Measurements from ENCODE around the gene DIMT1. TPM values are rescaled to one million over a fixed set of nuclear protein-coding genes. Genes with fewer than 3 reads are reported as not detected.

Gene DIMT1
- total RNA-seq, 2 experiments from 2014 or later = 59.6 to 62.5 TPM

DNA sequence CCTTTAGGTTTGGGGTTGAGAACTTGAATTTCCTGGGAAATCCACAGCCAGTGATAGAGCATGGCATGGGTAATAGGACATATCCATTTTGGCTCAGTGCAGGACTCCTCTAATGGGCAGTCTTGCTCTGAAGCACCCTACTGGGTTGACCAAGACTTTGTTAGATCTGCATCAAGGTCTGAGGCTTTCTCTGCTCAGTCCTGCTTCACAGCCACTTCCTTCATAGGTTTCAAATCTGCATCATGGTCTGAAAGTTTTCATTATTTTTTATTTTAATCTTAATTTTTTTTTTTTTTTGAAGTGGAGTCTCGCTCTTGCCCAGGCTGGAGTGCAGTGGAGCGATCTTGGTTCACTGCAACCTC is 61.2 kb downstream of the DIMT1 start:
- Mint-ChIP-seq H3K36me3 (peaks cover 37% of the 10 kb centered on the region), H3K27ac (peak overlapping the region; percentile 85), H3K4me3 (no peak overlapping the region), H3K9me3 (peaks cover 2% of the 10 kb centered on the region), H3K4me1 (peaks cover 51% of the 10 kb centered on the region), H3K27me3 (no peaks in the 10 kb centered on the region)
- no peak for DNase-seq

DNA sequence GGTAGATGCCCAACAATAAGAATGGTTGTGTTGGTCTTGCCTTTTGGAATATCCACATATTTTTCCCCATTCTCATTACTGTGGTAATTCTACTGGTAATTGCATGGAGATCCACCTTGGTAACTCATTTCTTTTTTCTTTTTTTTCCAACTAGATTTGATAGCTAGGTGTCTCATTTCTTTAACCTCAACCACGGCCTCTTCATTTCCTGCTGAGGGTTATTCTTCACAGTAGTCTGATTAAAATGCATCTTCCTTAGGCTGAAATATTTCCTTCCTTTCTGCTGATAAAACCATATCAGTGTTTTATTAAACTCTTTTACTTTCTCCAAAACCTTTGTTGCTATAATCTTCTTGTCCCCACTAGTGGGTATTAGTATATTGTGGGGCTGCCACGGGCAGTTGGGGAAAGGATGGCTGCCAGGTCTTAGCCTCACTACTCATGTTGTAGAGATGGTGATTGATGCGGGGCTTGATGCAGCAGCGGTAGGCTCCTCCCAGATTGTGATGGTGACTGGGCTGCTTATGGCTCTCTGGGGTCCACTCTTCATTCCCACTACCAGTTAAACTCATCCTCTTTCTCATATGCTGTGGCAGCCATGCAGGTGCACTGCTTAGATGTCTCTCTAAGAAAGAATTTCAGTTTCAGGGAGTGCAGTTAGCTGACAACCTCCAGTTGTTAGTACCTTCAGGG is 61.8 kb downstream of the DIMT1 start:
- H3K4me3 Mint-ChIP-seq = peak overlapping the region; percentile 68
- no peaks in the 10 kb centered on the region for H3K27me3 Mint-ChIP-seq
- peaks cover 52% of the 10 kb centered on the region for H3K4me1 Mint-ChIP-seq
- DNase-seq = no peak
- H3K36me3 Mint-ChIP-seq = peaks cover 37% of the 10 kb centered on the region
- H3K27ac Mint-ChIP-seq = peak overlapping the region; percentile 85
- H3K9me3 Mint-ChIP-seq = peaks cover 2% of the 10 kb centered on the region

DNA sequence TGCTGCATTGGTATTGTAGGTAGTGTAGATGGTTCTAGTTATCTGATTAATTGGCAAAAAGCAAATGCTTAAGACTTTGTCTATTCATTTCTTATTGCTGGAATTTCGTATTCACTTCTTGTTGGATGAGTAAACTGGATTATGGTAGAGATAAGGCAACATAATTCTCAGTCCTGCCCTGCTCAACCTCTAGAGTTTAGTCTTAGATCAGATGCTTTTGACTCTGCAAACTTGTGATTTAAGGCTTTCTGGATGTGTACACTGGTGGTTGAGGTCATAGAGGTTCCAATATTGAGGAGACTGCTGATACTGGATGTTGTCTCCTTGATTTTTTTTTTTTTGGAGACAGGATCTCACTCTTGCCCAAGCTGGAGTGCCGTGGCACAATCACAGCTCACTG is 62.7 kb downstream of the DIMT1 start:
- H3K4me3 Mint-ChIP-seq = peak overlapping the region; percentile 68
- H3K4me1 Mint-ChIP-seq = peaks cover 57% of the 10 kb centered on the region
- peaks cover 2% of the 10 kb centered on the region for H3K9me3 Mint-ChIP-seq
- H3K36me3 Mint-ChIP-seq = peaks cover 42% of the 10 kb centered on the region
- H3K27me3 Mint-ChIP-seq = no peaks in the 10 kb centered on the region
- H3K27ac Mint-ChIP-seq = peak overlapping the region; percentile 85
- DNase-seq = no peak

DNA sequence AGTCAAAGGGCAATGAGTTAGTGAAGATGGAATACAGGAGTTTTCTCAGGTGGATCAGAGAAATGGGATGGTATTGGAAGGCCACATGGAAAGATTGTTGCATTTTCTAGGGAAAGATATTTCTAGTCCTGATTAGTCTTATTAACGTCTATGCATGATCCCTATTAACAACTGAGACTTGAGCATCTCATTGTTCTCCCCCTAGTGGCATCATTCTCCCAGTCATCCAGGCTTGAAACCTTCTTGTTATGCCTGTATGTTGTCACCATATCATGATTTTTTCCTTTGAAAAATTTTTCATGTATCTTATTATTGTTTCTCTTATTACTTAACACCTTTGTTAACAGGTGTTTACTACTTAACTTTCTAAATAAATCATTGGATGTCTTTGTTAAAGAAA is 63.3 kb downstream of the DIMT1 start:
- no peak overlapping the region for H3K27ac Mint-ChIP-seq
- H3K36me3 Mint-ChIP-seq = peaks cover 44% of the 10 kb centered on the region
- H3K4me3 Mint-ChIP-seq = no peak overlapping the region
- H3K4me1 Mint-ChIP-seq = peaks cover 59% of the 10 kb centered on the region
- DNase-seq = no peak
- H3K27me3 Mint-ChIP-seq = no peaks in the 10 kb centered on the region
- peaks cover 2% of the 10 kb centered on the region for H3K9me3 Mint-ChIP-seq

Other genes with a start within 250 kb of the DIMT1 start
- 100 to 1,000 TPM; 164 to 175 TPM for gene KIF2A, start 97.7 kb downstream of the DIMT1 start, total RNA-seq
- gene IPO11, start 8.9 kb upstream of the DIMT1 start, total RNA-seq = 10 to 100 TPM; 73.4 to 77.1 TPM
- under 1 TPM; 0.34 to 0.43 TPM for gene LRRC70, start 174.9 kb upstream of the DIMT1 start, total RNA-seq